HEK293T (cell line): ENCODE results near the gene RGS7.

ENCODE experiments used
- ARNT ChIP-seq: fragments of 450-650 bp; IDR thresholded peaks from 2 replicates; pipeline ENCODE4 v1.6.1; 2017; ENCODE audit warnings: mild to moderate bottlenecking
- BHLHE40 ChIP-seq: fragments of 450-650 bp; IDR thresholded peaks from 2 replicates; pipeline ENCODE4 v1.6.1; 2016; ENCODE audit warnings: mild to moderate bottlenecking, moderate library complexity, borderline replicate concordance
- FOXA1 ChIP-seq: fragments of 450-650 bp; IDR thresholded peaks from 2 replicates; pipeline ENCODE4 v1.6.1; 2016; ENCODE audit warnings: mild to moderate bottlenecking
- FOXK2 ChIP-seq: fragments of 450-650 bp; IDR thresholded peaks from 2 replicates; pipeline ENCODE4 v1.6.1; 2016; ENCODE audit warnings: mild to moderate bottlenecking
- FOXM1 ChIP-seq: fragments of 450-650 bp; IDR thresholded peaks from 2 replicates; pipeline ENCODE4 v1.6.1; 2017; ENCODE audit warnings: mild to moderate bottlenecking, borderline replicate concordance
- NFRKB ChIP-seq: fragments of 450-650 bp; IDR thresholded peaks from 2 replicates; pipeline ENCODE4 v1.6.1; 2016; ENCODE audit warnings: mild to moderate bottlenecking, moderate library complexity
- SP1 ChIP-seq: fragments of 450-650 bp; IDR thresholded peaks from 2 replicates; pipeline ENCODE4 v1.6.1; 2017
- SUZ12 ChIP-seq: fragments of 450-650 bp; IDR thresholded peaks from 2 replicates; pipeline ENCODE4 v1.6.1; 2016; ENCODE audit warnings: mild to moderate bottlenecking
- ZNF384 ChIP-seq: fragments of 450-650 bp; IDR thresholded peaks from 2 replicates; pipeline ENCODE4 v1.6.1; 2016
- TF ChIP-seq, protein P1 (sequence below): fragments of 450-650 bp; IDR thresholded peaks from 2 replicates; pipeline ENCODE4 v1.6.1; 2016

GRCh38 chr1:241090798-241091197 lies 266.2 kb downstream of the RGS7 start:
- TF ChIP-seq FOXM1 (no peak), NFRKB (no peak), ZNF384 (no peak), BHLHE40 (no peak), SP1 (no peak), FOXA1 (no peak), FOXK2 (no peak), SUZ12 (no peak), ARNT (no peak)
- TF ChIP-seq, protein P1, sequence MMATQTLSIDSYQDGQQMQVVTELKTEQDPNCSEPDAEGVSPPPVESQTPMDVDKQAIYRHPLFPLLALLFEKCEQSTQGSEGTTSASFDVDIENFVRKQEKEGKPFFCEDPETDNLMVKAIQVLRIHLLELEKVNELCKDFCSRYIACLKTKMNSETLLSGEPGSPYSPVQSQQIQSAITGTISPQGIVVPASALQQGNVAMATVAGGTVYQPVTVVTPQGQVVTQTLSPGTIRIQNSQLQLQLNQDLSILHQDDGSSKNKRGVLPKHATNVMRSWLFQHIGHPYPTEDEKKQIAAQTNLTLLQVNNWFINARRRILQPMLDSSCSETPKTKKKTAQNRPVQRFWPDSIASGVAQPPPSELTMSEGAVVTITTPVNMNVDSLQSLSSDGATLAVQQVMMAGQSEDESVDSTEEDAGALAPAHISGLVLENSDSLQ: no peak
